Stimulated activated CD8-positive, alpha-beta memory T cell treated with anti-CD3 and anti-CD28 coated beads, Interleukin-15, amount 100 ng/mL, for 4 hours (primary cell): ENCODE results near the gene PTPRG.

ENCODE experiments used
- DNase-seq, 2 donors: peaks; one replicate each; pipeline ENCODE4 v3.0.0-alpha.2; 2020; ENCODE audit warnings: low read depth in 2 of 2

Gene PTPRG

GRCh38 chr3:61960976-61961375 is 399.6 kb downstream of the PTPRG start:
- no peak for DNase-seq

- DNase-seq, result no peak
These were observed 400.5 kb downstream of the PTPRG start for GRCh38 chr3:61961900-61962299.

- DNase-seq, result no peak
These were observed 403.2 kb downstream of the PTPRG start for GRCh38 chr3:61964566-61964965.

GRCh38 chr3:61965770-61966131 is 404.4 kb downstream of the PTPRG start:
- no peak for DNase-seq

GRCh38 chr3:61966200-61966599 is 404.8 kb downstream of the PTPRG start:
- no peak for DNase-seq

GRCh38 chr3:61967019-61967418 is 405.6 kb downstream of the PTPRG start:
- DNase-seq, result no peak

GRCh38 chr3:61967937-61968336 is 406.6 kb downstream of the PTPRG start:
- no peak for DNase-seq

- no peak for DNase-seq
These were observed 413.3 kb downstream of the PTPRG start for GRCh38 chr3:61974662-61975061.

GRCh38 chr3:61975199-61975598 is 413.8 kb downstream of the PTPRG start:
- DNase-seq, result no peak

- DNase-seq, result no peak
These were observed 414.6 kb downstream of the PTPRG start for GRCh38 chr3:61975936-61976335.

GRCh38 chr3:61978460-61979419 is 417.4 kb downstream of the PTPRG start:
- DNase-seq, result no peak

- no peak for DNase-seq
These were observed 418.3 kb downstream of the PTPRG start for GRCh38 chr3:61979638-61980037.

- DNase-seq, result no peak
These were observed 418.7 kb downstream of the PTPRG start for GRCh38 chr3:61980041-61980440.

- no peak for DNase-seq
These were observed 419.7 kb downstream of the PTPRG start for GRCh38 chr3:61981060-61981459.

- no peak for DNase-seq
These were observed 422.1 kb downstream of the PTPRG start for GRCh38 chr3:61983479-61983878.

GRCh38 chr3:61985020-61985419 is 423.6 kb downstream of the PTPRG start:
- no peak for DNase-seq

GRCh38 chr3:61986473-61986872 is 425.1 kb downstream of the PTPRG start:
- DNase-seq, result no peak

- DNase-seq, result no peak
These were observed 428.3 kb downstream of the PTPRG start for GRCh38 chr3:61989681-61990080.

- no peak for DNase-seq
These were observed 429.1 kb downstream of the PTPRG start for GRCh38 chr3:61990327-61991027.

GRCh38 chr3:61991706-61992105 is 430.3 kb downstream of the PTPRG start:
- no peak for DNase-seq

- DNase-seq, result no peak
These were observed 435.0 kb downstream of the PTPRG start for GRCh38 chr3:61996366-61996765.

- DNase-seq, result no peak
These were observed 435.7 kb downstream of the PTPRG start for GRCh38 chr3:61997101-61997500.

GRCh38 chr3:62003835-62004234 is 442.5 kb downstream of the PTPRG start:
- no peak for DNase-seq
